C4-2B (cell line): ENCODE results near the gene HLCS.

Experiments
- ZFX ChIP-seq: fragments of 450-650 bp; IDR thresholded peaks from 2 replicates; pipeline ENCODE4 v1.6.1; 2017
- TF ChIP-seq, protein P1 (sequence below): fragments of 450-650 bp; conservative IDR thresholded peaks from 2 replicates; pipeline ENCODE4 v1.5.1; 2017; ENCODE audit warnings: mild to moderate bottlenecking

- TF ChIP-seq, protein P1, sequence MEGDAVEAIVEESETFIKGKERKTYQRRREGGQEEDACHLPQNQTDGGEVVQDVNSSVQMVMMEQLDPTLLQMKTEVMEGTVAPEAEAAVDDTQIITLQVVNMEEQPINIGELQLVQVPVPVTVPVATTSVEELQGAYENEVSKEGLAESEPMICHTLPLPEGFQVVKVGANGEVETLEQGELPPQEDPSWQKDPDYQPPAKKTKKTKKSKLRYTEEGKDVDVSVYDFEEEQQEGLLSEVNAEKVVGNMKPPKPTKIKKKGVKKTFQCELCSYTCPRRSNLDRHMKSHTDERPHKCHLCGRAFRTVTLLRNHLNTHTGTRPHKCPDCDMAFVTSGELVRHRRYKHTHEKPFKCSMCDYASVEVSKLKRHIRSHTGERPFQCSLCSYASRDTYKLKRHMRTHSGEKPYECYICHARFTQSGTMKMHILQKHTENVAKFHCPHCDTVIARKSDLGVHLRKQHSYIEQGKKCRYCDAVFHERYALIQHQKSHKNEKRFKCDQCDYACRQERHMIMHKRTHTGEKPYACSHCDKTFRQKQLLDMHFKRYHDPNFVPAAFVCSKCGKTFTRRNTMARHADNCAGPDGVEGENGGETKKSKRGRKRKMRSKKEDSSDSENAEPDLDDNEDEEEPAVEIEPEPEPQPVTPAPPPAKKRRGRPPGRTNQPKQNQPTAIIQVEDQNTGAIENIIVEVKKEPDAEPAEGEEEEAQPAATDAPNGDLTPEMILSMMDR: no peak
- TF ChIP-seq ZFX: no peak
These were observed 104.7 kb downstream of the HLCS start for GRCh38 chr21:36861595-36862323.
